ENCODE measurements around the gene DAPK1.

DNA sequence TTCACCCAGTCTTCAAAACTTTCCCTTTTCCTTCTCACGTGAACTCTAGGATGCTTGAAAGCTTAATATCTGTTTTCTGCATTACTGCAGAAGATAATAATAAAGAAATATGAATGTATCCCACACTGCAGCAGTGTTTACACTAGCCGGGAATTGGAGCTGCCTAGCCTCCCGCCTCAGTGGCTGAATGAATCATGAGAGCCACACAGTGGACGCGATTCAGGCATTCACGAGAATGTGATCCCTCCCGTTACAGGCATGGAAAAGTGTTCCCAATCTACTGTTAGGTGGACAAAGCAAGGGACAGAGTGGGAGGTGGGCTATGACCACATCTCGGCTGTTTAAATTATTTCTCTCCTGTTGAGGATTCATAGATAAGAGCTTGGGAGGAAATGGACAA lies 158.8 kb downstream of the DAPK1 start:
- TF ChIP-seq, protein P1, sequence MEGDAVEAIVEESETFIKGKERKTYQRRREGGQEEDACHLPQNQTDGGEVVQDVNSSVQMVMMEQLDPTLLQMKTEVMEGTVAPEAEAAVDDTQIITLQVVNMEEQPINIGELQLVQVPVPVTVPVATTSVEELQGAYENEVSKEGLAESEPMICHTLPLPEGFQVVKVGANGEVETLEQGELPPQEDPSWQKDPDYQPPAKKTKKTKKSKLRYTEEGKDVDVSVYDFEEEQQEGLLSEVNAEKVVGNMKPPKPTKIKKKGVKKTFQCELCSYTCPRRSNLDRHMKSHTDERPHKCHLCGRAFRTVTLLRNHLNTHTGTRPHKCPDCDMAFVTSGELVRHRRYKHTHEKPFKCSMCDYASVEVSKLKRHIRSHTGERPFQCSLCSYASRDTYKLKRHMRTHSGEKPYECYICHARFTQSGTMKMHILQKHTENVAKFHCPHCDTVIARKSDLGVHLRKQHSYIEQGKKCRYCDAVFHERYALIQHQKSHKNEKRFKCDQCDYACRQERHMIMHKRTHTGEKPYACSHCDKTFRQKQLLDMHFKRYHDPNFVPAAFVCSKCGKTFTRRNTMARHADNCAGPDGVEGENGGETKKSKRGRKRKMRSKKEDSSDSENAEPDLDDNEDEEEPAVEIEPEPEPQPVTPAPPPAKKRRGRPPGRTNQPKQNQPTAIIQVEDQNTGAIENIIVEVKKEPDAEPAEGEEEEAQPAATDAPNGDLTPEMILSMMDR (IDR thresholded peaks at IDR 0.05; ENCODE audit: low read depth, low read length), result no peak
- TF ChIP-seq EZH2phosphoT487 (IDR thresholded peaks at IDR 0.05; ENCODE audit: low read depth), result no peak
